H9 (cell line): ENCODE measurements around the gene RNF213. TPM values are rescaled to one million over a fixed set of nuclear protein-coding genes. Genes with fewer than 3 reads are reported as not detected.

Source experiments
- DNase-seq: peaks from one replicate; pipeline ENCODE4 v3.0.0-alpha.2; 2017
- H2AFZ ChIP-seq: one replicate; pipeline ENCODE4 v1.6.1; 2013; ENCODE audit warnings: mild to moderate bottlenecking, low read length, control low read depth, moderate library complexity
- H2AK5ac ChIP-seq: 2 replicates; pipeline ENCODE4 v1.6.1; 2013; ENCODE audit warnings: low read length, control low read depth, mixed read lengths; ENCODE audit not compliant: insufficient read length
- H2BK120ac ChIP-seq: one replicate; pipeline ENCODE4 v1.6.1; 2013; ENCODE audit warnings: low read depth, mild to moderate bottlenecking, low read length, control low read depth, inconsistent platforms; ENCODE audit not compliant: poor library complexity, severe bottlenecking
- H2BK12ac ChIP-seq: 2 replicates; pipeline ENCODE4 v1.6.1; 2013; ENCODE audit warnings: low read length, control low read depth, mixed read lengths, low read depth; ENCODE audit not compliant: insufficient read length
- H2BK15ac ChIP-seq: 2 replicates; pipeline ENCODE4 v1.6.1; 2013; ENCODE audit warnings: low read depth, low read length, control low read depth
- H2BK20ac ChIP-seq: one replicate; pipeline ENCODE4 v1.6.1; 2013; ENCODE audit warnings: low read depth, mild to moderate bottlenecking, low read length, control low read depth, inconsistent platforms; ENCODE audit not compliant: poor library complexity, severe bottlenecking
- H2BK5ac ChIP-seq: 2 replicates; pipeline ENCODE4 v1.6.1; 2013; ENCODE audit warnings: low read length, control low read depth, mixed read lengths; ENCODE audit not compliant: insufficient read length
- H3K14ac ChIP-seq: 2 replicates; pipeline ENCODE4 v1.6.1; 2013; ENCODE audit warnings: low read length, control low read depth; ENCODE audit not compliant: insufficient read depth
- H3K18ac ChIP-seq: 2 replicates; pipeline ENCODE4 v1.6.1; 2013; ENCODE audit warnings: low read depth, mild to moderate bottlenecking, mixed read lengths, low read length, control low read depth; ENCODE audit not compliant: insufficient read length
- H3K23ac ChIP-seq: 2 replicates; pipeline ENCODE4 v1.6.1; 2013; ENCODE audit warnings: low read length, control low read depth, mixed read lengths, low read depth; ENCODE audit not compliant: insufficient read length
- H3K23me2 ChIP-seq: 2 replicates; pipeline ENCODE4 v1.6.1; 2013; ENCODE audit warnings: low read depth, mild to moderate bottlenecking, mixed read lengths, low read length, control low read depth; ENCODE audit not compliant: insufficient read length, poor library complexity, severe bottlenecking
- H3K27ac ChIP-seq: 2 replicates; pipeline ENCODE4 v1.5.1; 2013; ENCODE audit warnings: low read length, control low read depth, mixed read lengths, low read depth; ENCODE audit not compliant: insufficient read length
- H3K27me3 ChIP-seq: 2 replicates; pipeline ENCODE4 v1.6.1; 2013; ENCODE audit warnings: low read length, control low read depth, inconsistent platforms; ENCODE audit not compliant: insufficient read depth
- H3K4ac ChIP-seq: 2 replicates; pipeline ENCODE4 v1.6.1; 2013; ENCODE audit warnings: low read depth, mild to moderate bottlenecking, control low read depth, inconsistent platforms, low read length, moderate library complexity
- H3K4me1 ChIP-seq: 2 replicates; pipeline ENCODE4 v1.6.1; 2013; ENCODE audit warnings: low read length, control low read depth, inconsistent platforms; ENCODE audit not compliant: insufficient read depth
- H3K4me2 ChIP-seq: 2 replicates; pipeline ENCODE4 v1.6.1; 2013; ENCODE audit warnings: low read length, control low read depth, mixed read lengths; ENCODE audit not compliant: insufficient read length, insufficient read depth
- H3K56ac ChIP-seq: 2 replicates; pipeline ENCODE4 v1.6.1; 2013; ENCODE audit warnings: low read depth, mild to moderate bottlenecking, mixed read lengths, low read length, control low read depth; ENCODE audit not compliant: insufficient read length
- H3K79me1 ChIP-seq: 2 replicates; pipeline ENCODE4 v1.6.1; 2013; ENCODE audit warnings: low read depth, mild to moderate bottlenecking, moderate library complexity, low read length, control low read depth, inconsistent platforms; ENCODE audit not compliant: insufficient read depth, poor library complexity, severe bottlenecking
- H3K79me2 ChIP-seq: 2 replicates; pipeline ENCODE4 v1.6.1; 2013; ENCODE audit warnings: low read length, control low read depth, inconsistent platforms; ENCODE audit not compliant: insufficient read depth
- H3K9ac ChIP-seq: 2 replicates; pipeline ENCODE4 v1.6.1; 2013; ENCODE audit warnings: low read length, control low read depth, mixed read lengths; ENCODE audit not compliant: insufficient read length; ENCODE audit errors: extremely low read depth
- H3K9me3 ChIP-seq: one replicate; pipeline ENCODE4 v1.6.1; 2013; ENCODE audit warnings: low read depth, low read length, inconsistent platforms; ENCODE audit not compliant: control insufficient read depth
- H3T11ph ChIP-seq: one replicate; pipeline ENCODE4 v1.6.1; 2013; ENCODE audit warnings: mild to moderate bottlenecking, low read length, control low read depth, inconsistent platforms
- H4K20me1 ChIP-seq: one replicate; pipeline ENCODE4 v1.6.1; 2013; ENCODE audit not compliant: control insufficient read depth, insufficient read length, insufficient read depth
- H4K5ac ChIP-seq: 2 replicates; pipeline ENCODE4 v1.6.1; 2013; ENCODE audit warnings: low read depth, mild to moderate bottlenecking, mixed read lengths, low read length, control low read depth; ENCODE audit not compliant: insufficient read length
- H4K8ac ChIP-seq: replicated peaks from 2 replicates; pipeline ENCODE4 v1.6.1; 2013; ENCODE audit warnings: low read length, control low read depth, mixed read lengths, low read depth; ENCODE audit not compliant: insufficient read length
- H4K91ac ChIP-seq: 2 replicates; pipeline ENCODE4 v1.6.1; 2013; ENCODE audit warnings: low read depth, mild to moderate bottlenecking, moderate library complexity, mixed read lengths, low read length, control low read depth; ENCODE audit not compliant: insufficient read length
- H3K27ac Mint-ChIP-seq, 3 experiments: 2 replicates in 2 of 3; 3 replicates in 1 of 3; pipeline ENCODE4 v1.8.0; 2020 to 2021; ENCODE audit warnings: mixed read lengths in 3 of 3, mild to moderate bottlenecking in 1 of 3, moderate library complexity in 1 of 3
- H3K27me3 Mint-ChIP-seq: 2 replicates; pipeline ENCODE4 v1.8.0; 2021; ENCODE audit warnings: low read depth, mild to moderate bottlenecking, moderate library complexity, mixed read lengths
- H3K36me3 Mint-ChIP-seq, 3 experiments: 2 replicates in 2 of 3; 3 replicates in 1 of 3; pipeline ENCODE4 v1.8.0; 2020 to 2021; ENCODE audit warnings: low read depth in 3 of 3, mixed read lengths in 3 of 3; ENCODE audit not compliant: insufficient read depth in 1 of 3
- H3K4me1 Mint-ChIP-seq, 2 experiments: 2 replicates each; pipeline ENCODE4 v1.8.0; 2020; ENCODE audit warnings: mixed read lengths in 2 of 2
- H3K4me3 Mint-ChIP-seq, 2 experiments: 2 replicates in 1 of 2; 3 replicates in 1 of 2; pipeline ENCODE4 v1.8.0; 2020 to 2021; ENCODE audit warnings: mild to moderate bottlenecking in 2 of 2, mixed read lengths in 2 of 2, moderate library complexity in 1 of 2
- H3K9me3 Mint-ChIP-seq, 2 experiments: 2 replicates in 1 of 2; 3 replicates in 1 of 2; pipeline ENCODE4 v1.8.0; 2020; ENCODE audit warnings: mild to moderate bottlenecking in 2 of 2, mixed read lengths in 2 of 2, moderate library complexity in 1 of 2
- WGBS: extraction: QIAGEN DNeasy Blood & Tissue Kit; methylation state at CpG from one replicate; pipeline ENCODE4 v1.1.7; 2013; ENCODE audit warnings: missing lambda C conversion rate, low lambda C conversion rate, mixed read lengths; ENCODE audit not compliant: insufficient read length; ENCODE audit errors: extremely low coverage; 5-methylcytosine and 5-hydroxymethylcytosine counted together
- total RNA-seq: library from RNA; stranded (reverse); gene quantifications from 2 replicates; pipeline ENCODE4 v1.2.1, GENCODE V29; 2021
- TF ChIP-seq, protein P1 (sequence below): fragments of 200-600 bp; sonication (generic); conservative IDR thresholded peaks from 3 replicates; pipeline ENCODE4 v1.8.0; 2021; ENCODE audit warnings: antibody characterized with exemption, mild to moderate bottlenecking

The RNF213 gene
- total RNA-seq, 1 experiment from 2014 or later, result 34.3 TPM

DNA sequence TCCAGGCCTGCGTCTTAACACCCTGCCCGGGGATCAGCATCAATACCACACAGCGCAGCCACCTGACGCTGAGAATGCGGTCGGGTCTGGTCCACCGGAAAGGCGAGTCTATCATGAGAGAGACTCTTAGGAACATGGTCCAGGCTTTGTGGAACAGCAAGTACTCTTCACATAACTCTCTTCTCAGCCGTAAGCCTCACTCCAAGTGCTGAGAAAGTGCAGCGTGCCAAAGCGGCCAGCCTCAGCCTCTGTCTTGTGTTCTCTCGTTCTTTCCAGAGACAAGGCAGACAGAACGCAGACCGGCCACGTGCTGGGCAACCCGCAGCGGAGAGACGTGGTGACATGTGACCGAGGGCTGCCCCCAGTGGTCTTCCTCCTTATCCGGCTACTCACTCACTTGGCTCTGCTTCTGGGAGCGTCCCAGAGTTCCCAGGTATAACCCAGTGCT, 119.9 kb downstream of the RNF213 start:
- no peaks in the 10 kb centered on the region for H3K23me2 ChIP-seq
- H3K27me3 ChIP-seq, result no peaks in the 10 kb centered on the region
- no peak overlapping the region for H2BK20ac ChIP-seq
- no peak overlapping the region for H3K27ac ChIP-seq
- H3K14ac ChIP-seq, result no peak overlapping the region
- no peaks in the 10 kb centered on the region for H3K79me1 ChIP-seq
- H2AK5ac ChIP-seq, result no peak overlapping the region
- H3K79me2 ChIP-seq, result no peaks in the 10 kb centered on the region
- no peak overlapping the region for H3K9ac ChIP-seq
- H4K20me1 ChIP-seq, result no peaks in the 10 kb centered on the region
- H3K36me3 Mint-ChIP-seq, result peaks cover 13 to 83% (median 67%) of the 10 kb centered on the region in 3 experiments; a peak in 6 of 7 replicates
- no peaks in the 10 kb centered on the region for H3K4me1 ChIP-seq
- H3K23ac ChIP-seq, result no peak overlapping the region
- H2BK120ac ChIP-seq, result no peak overlapping the region
- no peaks in the 10 kb centered on the region for H3K9me3 Mint-ChIP-seq
- H3K18ac ChIP-seq, result no peak overlapping the region
- WGBS, result no CpG with 5 or more reads among the region's 21 CpGs
- TF ChIP-seq, protein P1, sequence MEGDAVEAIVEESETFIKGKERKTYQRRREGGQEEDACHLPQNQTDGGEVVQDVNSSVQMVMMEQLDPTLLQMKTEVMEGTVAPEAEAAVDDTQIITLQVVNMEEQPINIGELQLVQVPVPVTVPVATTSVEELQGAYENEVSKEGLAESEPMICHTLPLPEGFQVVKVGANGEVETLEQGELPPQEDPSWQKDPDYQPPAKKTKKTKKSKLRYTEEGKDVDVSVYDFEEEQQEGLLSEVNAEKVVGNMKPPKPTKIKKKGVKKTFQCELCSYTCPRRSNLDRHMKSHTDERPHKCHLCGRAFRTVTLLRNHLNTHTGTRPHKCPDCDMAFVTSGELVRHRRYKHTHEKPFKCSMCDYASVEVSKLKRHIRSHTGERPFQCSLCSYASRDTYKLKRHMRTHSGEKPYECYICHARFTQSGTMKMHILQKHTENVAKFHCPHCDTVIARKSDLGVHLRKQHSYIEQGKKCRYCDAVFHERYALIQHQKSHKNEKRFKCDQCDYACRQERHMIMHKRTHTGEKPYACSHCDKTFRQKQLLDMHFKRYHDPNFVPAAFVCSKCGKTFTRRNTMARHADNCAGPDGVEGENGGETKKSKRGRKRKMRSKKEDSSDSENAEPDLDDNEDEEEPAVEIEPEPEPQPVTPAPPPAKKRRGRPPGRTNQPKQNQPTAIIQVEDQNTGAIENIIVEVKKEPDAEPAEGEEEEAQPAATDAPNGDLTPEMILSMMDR, result no peak
- H3K9me3 ChIP-seq, result no peaks in the 10 kb centered on the region
- no peak overlapping the region for H3K56ac ChIP-seq
- H2BK15ac ChIP-seq, result no peak overlapping the region
- H2AFZ ChIP-seq, result no peak overlapping the region
- no peak overlapping the region for H2BK5ac ChIP-seq
- no peak for DNase-seq
- no peak overlapping the region for H3K4me3 Mint-ChIP-seq
- H4K8ac ChIP-seq, result no peak overlapping the region
- H4K91ac ChIP-seq, result no peak overlapping the region
- H4K5ac ChIP-seq, result no peak overlapping the region
- H3K4me1 Mint-ChIP-seq, result peaks cover 0 to 7% of the 10 kb centered on the region in 2 experiments; a peak in 2 of 4 replicates
- no peak overlapping the region for H2BK12ac ChIP-seq
- H3K27me3 Mint-ChIP-seq, result no peaks in the 10 kb centered on the region
- H3K4ac ChIP-seq, result no peak overlapping the region
- H3K4me2 ChIP-seq, result no peak overlapping the region
- H3T11ph ChIP-seq, result no peak overlapping the region
- 0 out of 7 replicates have a peak overlapping the region, but pooled peaks of 1 of the 3 experiments have one; percentile 23 for H3K27ac Mint-ChIP-seq
